AML-193 (cell line): ENCODE measurements around the gene TMEM178B.

Source experiments
- DNase-seq, 2 experiments: peaks; one replicate each; lab custom pipeline; 2025; lab: John Stamatoyannopoulos, UW

TMEM178B gene

GRCh38 chr7:141466151-141466904, 392.5 kb downstream of the TMEM178B start:
- DNase-seq: no peak

- DNase-seq: no peak
Measured at GRCh38 chr7:141468341-141468740, 394.5 kb downstream of the TMEM178B start.

GRCh38 chr7:141475679-141476078, 401.8 kb downstream of the TMEM178B start:
- no peak for DNase-seq

GRCh38 chr7:141477865-141478264, 404.0 kb downstream of the TMEM178B start:
- no peak for DNase-seq

GRCh38 chr7:141478845-141479244, 405.0 kb downstream of the TMEM178B start:
- no peak for DNase-seq

GRCh38 chr7:141480953-141481352, 407.1 kb downstream of the TMEM178B start:
- no peak for DNase-seq

- DNase-seq: no peak
Measured at GRCh38 chr7:141481971-141482370, 408.1 kb downstream of the TMEM178B start.

GRCh38 chr7:141483044-141483443, 409.2 kb downstream of the TMEM178B start:
- no peak for DNase-seq

- DNase-seq: no peak
Measured at GRCh38 chr7:141484907-141485306, 411.0 kb downstream of the TMEM178B start.

- no peak for DNase-seq
Measured at GRCh38 chr7:141486959-141487358, 413.1 kb downstream of the TMEM178B start.

GRCh38 chr7:141490474-141490873, 416.6 kb downstream of the TMEM178B start:
- no peak for DNase-seq

- DNase-seq: no peak
Measured at GRCh38 chr7:141495057-141495456, 421.2 kb downstream of the TMEM178B start.

GRCh38 chr7:141497391-141497790, 423.5 kb downstream of the TMEM178B start:
- no peak for DNase-seq

GRCh38 chr7:141500608-141501007, 426.7 kb downstream of the TMEM178B start:
- DNase-seq: no peak

GRCh38 chr7:141501451-141501850, 427.6 kb downstream of the TMEM178B start:
- DNase-seq: no peak

GRCh38 chr7:141511316-141511675, 437.4 kb downstream of the TMEM178B start:
- DNase-seq: no peak

- no peak for DNase-seq
Measured at GRCh38 chr7:141511676-141512396, 438.0 kb downstream of the TMEM178B start.

GRCh38 chr7:141512597-141512996, 438.7 kb downstream of the TMEM178B start:
- no peak for DNase-seq

- no peak for DNase-seq
Measured at GRCh38 chr7:141513720-141514119, 439.9 kb downstream of the TMEM178B start.

GRCh38 chr7:141515941-141516340, 442.1 kb downstream of the TMEM178B start:
- no peak for DNase-seq

- no peak for DNase-seq
Measured at GRCh38 chr7:141519623-141520022, 445.8 kb downstream of the TMEM178B start.

GRCh38 chr7:141522657-141523342, 448.9 kb downstream of the TMEM178B start:
- no peak for DNase-seq

- no peak for DNase-seq
Measured at GRCh38 chr7:141525973-141526514, 452.2 kb downstream of the TMEM178B start.
